GM10248 (cell line): ENCODE data around the gene CSH2.
"Not testable (repeated sequence)": the region's sequence is repeated elsewhere in the genome, so short reads cannot be mapped to it uniquely, and the experiment has no call there.

Experiments
- CTCF ChIA-PET: fragments of 300-600 bp; sonication (Branson Sonifier 250); formaldehyde crosslinking; extraction: SDS; loops from one replicate; lab custom pipeline; 2021; ENCODE audit warnings: antibody characterized with exemption; lab: Yijun Ruan, JAX
- POLR2A ChIA-PET: fragments of 350-650 bp; sonication (Branson Sonifier 250); formaldehyde crosslinking; extraction: SDS; loops from one replicate; lab custom pipeline; 2020; ENCODE audit warnings: antibody characterized with exemption; lab: Yijun Ruan, JAX
- DNase-seq: peaks from one replicate; pipeline ENCODE4 v3.0.0; 2012; ENCODE audit errors: extremely low spot score
- TF ChIP-seq, protein P1 (sequence below): IDR thresholded peaks from 2 replicates; pipeline ENCODE4 v1.5.1; 2012; ENCODE audit warnings: mild to moderate bottlenecking, low read depth; ENCODE audit errors: extremely low read depth, missing control alignments, control extremely low read depth

The CSH2 gene

DNA sequence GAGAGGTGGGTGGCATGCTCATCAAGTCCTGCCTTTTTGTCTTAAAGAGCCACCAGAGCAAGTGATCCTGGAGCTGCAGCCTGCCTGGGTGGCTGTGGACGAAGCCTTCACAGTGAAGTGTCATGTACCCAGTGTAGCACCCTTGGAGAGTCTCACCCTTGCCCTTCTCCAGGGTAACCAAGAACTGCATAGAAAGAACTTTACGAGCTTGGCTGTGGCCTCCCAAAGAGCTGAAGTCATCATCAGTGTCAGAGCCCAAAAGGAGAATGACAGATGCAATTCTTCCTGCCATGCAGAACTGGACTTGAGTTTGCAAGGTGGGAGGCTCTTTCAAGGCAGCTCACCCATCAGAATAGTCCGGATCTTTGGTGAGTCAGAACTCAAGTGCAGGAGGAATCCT is 14.2 kb downstream of the CSH2 start:
- ChIA-PET POLR2A (no interaction called here), CTCF (interaction anchor here (0.8 to 14.1 kb wide), 10 partner anchors 4 to 275 kb away, joined by 3 to 137 read pairs (median 6); partner anchors contain the start of genes GH2 and SMARCD2)
- TF ChIP-seq, protein P1, sequence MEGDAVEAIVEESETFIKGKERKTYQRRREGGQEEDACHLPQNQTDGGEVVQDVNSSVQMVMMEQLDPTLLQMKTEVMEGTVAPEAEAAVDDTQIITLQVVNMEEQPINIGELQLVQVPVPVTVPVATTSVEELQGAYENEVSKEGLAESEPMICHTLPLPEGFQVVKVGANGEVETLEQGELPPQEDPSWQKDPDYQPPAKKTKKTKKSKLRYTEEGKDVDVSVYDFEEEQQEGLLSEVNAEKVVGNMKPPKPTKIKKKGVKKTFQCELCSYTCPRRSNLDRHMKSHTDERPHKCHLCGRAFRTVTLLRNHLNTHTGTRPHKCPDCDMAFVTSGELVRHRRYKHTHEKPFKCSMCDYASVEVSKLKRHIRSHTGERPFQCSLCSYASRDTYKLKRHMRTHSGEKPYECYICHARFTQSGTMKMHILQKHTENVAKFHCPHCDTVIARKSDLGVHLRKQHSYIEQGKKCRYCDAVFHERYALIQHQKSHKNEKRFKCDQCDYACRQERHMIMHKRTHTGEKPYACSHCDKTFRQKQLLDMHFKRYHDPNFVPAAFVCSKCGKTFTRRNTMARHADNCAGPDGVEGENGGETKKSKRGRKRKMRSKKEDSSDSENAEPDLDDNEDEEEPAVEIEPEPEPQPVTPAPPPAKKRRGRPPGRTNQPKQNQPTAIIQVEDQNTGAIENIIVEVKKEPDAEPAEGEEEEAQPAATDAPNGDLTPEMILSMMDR: no peak
- DNase-seq: no peak

DNA sequence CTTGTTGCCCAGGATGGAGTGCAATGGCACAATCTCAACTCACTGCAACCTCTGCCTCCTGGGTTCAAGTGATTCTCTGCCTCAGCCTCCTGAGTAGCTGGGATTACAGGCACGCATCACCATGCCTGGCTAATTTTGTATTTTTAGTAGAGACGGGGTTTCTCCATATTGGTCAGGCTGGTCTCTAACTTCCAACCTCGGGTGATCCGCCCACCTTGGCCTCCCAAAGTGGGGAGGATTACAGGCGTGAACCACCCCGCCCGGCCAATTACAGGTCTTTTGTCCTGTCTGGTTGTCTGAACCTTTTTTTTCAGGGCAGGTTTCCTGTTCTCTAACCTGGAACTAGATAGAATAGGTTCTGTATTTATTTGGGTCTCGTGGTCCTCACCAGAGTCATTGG is 17.1 kb downstream of the CSH2 start:
- DNase-seq: not testable (repeated sequence)
- POLR2A ChIA-PET: interaction anchor here (0.7 kb wide), 1 partner anchor 82 kb away, joined by 7 read pairs; no protein-coding TSS in a partner anchor
- CTCF ChIA-PET: interaction anchor here (0.8 to 14.1 kb wide), 2 partner anchors 6 to 10 kb away, joined by 3 to 137 read pairs; no protein-coding TSS in a partner anchor

DNA sequence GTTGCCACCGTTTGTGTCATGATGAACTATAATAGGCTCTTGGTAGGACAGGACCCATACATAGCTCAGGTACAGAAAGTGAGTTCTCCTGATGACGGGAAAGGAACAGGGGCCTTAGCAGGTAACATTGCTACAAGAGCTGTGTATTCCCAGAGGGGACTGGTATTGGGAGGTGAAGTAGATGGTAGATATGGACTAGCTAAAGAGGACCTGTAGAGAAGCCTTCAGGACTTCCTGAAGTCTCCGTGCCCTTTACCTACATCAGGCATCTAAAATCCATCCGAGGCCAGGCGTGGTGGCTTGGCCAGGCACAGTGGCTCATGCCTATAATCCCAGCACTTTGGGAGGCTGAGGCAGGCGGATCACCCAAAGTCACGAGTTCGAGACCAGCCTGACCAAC is 18.3 kb downstream of the CSH2 start:
- ChIA-PET CTCF (interaction anchor here (1.1 to 14.1 kb wide), 2 partner anchors 8 to 14 kb away, joined by 3 to 137 read pairs; no protein-coding TSS in a partner anchor), POLR2A (no interaction called here)
- TF ChIP-seq, protein P1: no peak
- no peak for DNase-seq

DNA sequence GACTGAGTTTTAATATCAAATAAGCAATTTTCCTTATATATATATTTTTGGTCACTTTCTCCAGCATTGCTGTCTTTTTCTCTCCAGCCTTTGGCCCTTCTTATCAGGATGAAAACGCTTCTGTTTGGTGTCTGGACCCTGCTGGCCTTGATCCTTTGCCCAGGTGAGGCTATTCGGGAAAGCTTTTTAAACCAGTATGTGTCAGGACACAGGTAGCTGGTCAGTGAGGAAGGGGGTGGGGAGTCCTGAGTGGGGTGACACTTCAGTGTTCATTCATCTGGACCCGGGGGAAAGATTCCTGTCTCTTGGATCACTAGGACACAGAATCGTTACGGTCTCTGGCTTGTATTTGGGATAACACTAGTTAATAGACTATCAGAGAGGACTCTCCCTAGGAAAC is 18.8 kb downstream of the CSH2 start:
- DNase-seq: no peak
- CTCF ChIA-PET: interaction anchor here (1.1 to 14.1 kb wide), 2 partner anchors 8 to 13 kb away, joined by 3 to 137 read pairs; no protein-coding TSS in a partner anchor
- POLR2A ChIA-PET: no interaction called here
- TF ChIP-seq, protein P1: no peak

GRCh38 chr17:63853260-63853659 is 20.2 kb downstream of the CSH2 start:
- CTCF ChIA-PET: interaction anchor here (14.1 kb wide), 1 partner anchor 10 kb away, joined by 137 read pairs; no protein-coding TSS in a partner anchor
- DNase-seq: no peak
- TF ChIP-seq, protein P1: no peak
- POLR2A ChIA-PET: no interaction called here

DNA sequence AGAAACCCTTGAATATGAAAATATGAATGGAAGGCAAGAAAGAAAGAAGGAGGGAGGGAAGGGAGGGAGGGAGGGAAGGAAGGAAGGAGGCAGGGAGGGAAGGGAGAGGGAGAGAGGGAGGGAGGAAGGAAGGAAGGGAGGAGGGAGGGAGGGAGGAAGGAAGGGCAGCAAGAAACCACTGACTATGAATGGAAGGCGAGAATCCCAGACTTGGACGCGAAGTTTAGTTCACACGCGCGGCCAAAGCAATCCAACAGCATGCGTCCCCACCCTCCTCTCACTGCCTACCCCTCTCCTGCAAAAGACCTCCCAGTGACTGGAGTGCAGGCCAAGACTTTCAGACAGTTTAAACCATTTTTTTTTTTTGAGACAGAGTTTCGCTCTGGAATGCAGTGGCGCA is 23.1 kb downstream of the CSH2 start:
- ChIA-PET CTCF (interaction anchor here (1.1 to 14.1 kb wide), 2 partner anchors 12 to 15 kb away, joined by 3 to 137 read pairs; no protein-coding TSS in a partner anchor), POLR2A (interaction anchor here (0.9 kb wide), 1 partner anchor 155 kb away, joined by 4 read pairs; no protein-coding TSS in a partner anchor)
- TF ChIP-seq, protein P1: no peak
- no peak for DNase-seq
